A673 (cell line): Measurements from ENCODE around the gene RASL12. TPM values are rescaled to one million over a fixed set of nuclear protein-coding genes. Genes with fewer than 3 reads are reported as not detected.

ENCODE experiments used
- BruUV-seq: library from RNA; stranded (reverse); fragments of 400-500 nt; replicated peaks from 2 replicates; lab custom pipeline; 2021; lab: Mats Ljungman, UMichigan
- CTCF ChIA-PET: fragments of 300-600 bp; sonication (Branson Sonifier 250); formaldehyde crosslinking; loops from one replicate; lab custom pipeline; 2022; ENCODE audit warnings: antibody characterized with exemption; lab: Charles Lee
- POLR2A ChIA-PET: fragments of 300-600 bp; sonication (Branson Sonifier 250); formaldehyde crosslinking; loops from one replicate; lab custom pipeline; 2022; ENCODE audit warnings: antibody characterized with exemption; ENCODE audit not compliant: low non-redundant PET; lab: Charles Lee
- DNase-seq: peaks from one replicate; pipeline ENCODE4 v3.0.0-alpha.2; 2015; ENCODE audit warnings: low spot score
- H3K27ac ChIP-seq: fragments of 200-600 bp; sonication (generic); 2 replicates; pipeline ENCODE4 v1.5.1; 2016; ENCODE audit warnings: mixed run types, low read depth, mild to moderate bottlenecking, mixed read lengths, antibody characterized with exemption, low read length; ENCODE audit not compliant: poor library complexity, severe bottlenecking
- H3K27me3 ChIP-seq: fragments of 200-600 bp; sonication (generic); replicated peaks from 2 replicates; pipeline ENCODE4 v1.6.1; 2017; ENCODE audit warnings: mixed run types, low read depth, mild to moderate bottlenecking, mixed read lengths, antibody characterized with exemption, low read length; ENCODE audit not compliant: insufficient read depth, poor library complexity
- H3K36me3 ChIP-seq: fragments of 200-600 bp; sonication (generic); 2 replicates; pipeline ENCODE4 v1.6.1; 2016; ENCODE audit warnings: mixed run types, mild to moderate bottlenecking, mixed read lengths, antibody characterized with exemption, low read length; ENCODE audit not compliant: insufficient read depth, poor library complexity, severe bottlenecking
- H3K4me1 ChIP-seq: fragments of 200-600 bp; sonication (generic); 2 replicates; pipeline ENCODE4 v1.6.1; 2017; ENCODE audit warnings: mixed run types, mild to moderate bottlenecking, mixed read lengths, antibody characterized with exemption, low read length; ENCODE audit not compliant: insufficient read depth, poor library complexity, severe bottlenecking
- H3K4me3 ChIP-seq: fragments of 200-600 bp; sonication (generic); 2 replicates; pipeline ENCODE4 v1.5.1; 2016; ENCODE audit warnings: low read depth, mixed run types, mild to moderate bottlenecking, mixed read lengths, low read length; ENCODE audit not compliant: poor library complexity, severe bottlenecking
- H3K9me3 ChIP-seq: fragments of 200-600 bp; sonication (generic); 2 replicates; pipeline ENCODE4 v1.6.1; 2016; ENCODE audit warnings: mixed run types, low read depth, mild to moderate bottlenecking, mixed read lengths, antibody characterized with exemption, low read length; ENCODE audit not compliant: poor library complexity, severe bottlenecking
- EZH2 ChIP-seq: fragments of 200-600 bp; sonication (generic); IDR thresholded peaks from 2 replicates; pipeline ENCODE4 v1.6.1; 2017; ENCODE audit warnings: borderline replicate concordance, low read depth, mild to moderate bottlenecking, mixed read lengths, antibody characterized with exemption, low read length; ENCODE audit not compliant: poor library complexity, severe bottlenecking
- intact Hi-C: fragments of 100-400 bp; cut with micrococcal nuclease; formaldehyde crosslinking; loops from one replicate; pipeline ENCODE4 v1.10.0; 2022; ENCODE audit not compliant: unreplicated experiment
- total RNA-seq: library from RNA; stranded (reverse); gene quantifications from 2 replicates; pipeline ENCODE4 v1.2.3, GENCODE V29; 2021
- TF ChIP-seq, protein P1 (sequence below): fragments of 300-800, 200-600 bp; sonication (generic); conservative IDR thresholded peaks from 2 replicates; pipeline ENCODE4 v1.5.1; 2017; ENCODE audit warnings: low read depth, mild to moderate bottlenecking, antibody characterized with exemption, low read length, moderate library complexity, mixed read lengths

Gene RASL12
- total RNA-seq, 1 experiment from 2014 or later = 0.69 TPM

DNA sequence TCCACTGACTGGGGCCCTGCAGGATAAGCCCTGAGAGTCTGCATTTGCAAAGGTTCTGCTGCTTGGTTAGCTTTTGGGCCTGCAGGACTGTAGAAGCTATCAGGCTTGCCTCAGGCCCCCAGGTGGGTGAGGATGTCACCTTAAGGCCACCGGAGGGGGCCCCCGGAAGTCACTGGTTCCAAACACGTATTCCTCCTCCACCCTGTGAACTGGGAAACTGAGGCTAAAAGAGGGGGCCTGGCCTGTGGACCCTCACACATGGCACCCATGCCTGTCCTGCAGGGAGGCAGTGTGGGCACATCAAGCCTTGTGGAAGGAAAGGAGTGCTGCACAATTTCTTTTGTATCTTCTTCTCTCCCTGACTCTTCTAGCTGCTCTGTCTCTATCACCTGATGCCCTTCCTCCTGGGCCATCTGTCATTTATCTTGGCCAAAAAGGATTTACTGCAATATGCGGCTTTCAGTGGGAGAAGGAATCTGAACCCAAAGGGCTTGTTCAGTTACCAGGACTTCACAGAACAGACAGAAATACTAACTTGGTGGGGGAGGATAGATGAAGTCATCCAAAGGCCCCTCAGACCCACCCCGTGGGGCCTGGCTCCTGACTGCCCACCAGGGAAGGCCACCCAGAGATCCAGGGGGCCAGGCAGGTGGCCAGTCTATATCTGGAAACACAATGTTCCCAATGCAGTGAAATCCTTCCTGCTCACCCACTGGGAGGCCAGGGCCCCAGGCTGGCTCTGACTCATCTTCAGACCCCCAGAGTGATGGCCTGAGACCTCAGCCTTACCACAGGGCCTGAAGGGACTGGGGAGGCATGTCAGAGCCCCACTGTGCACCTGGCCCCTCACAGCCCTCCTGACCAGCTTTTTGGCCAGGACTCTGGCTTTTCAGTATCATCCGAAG, 28.9 kb upstream of the RASL12 start:
- no TSS peak for BruUV-seq
- CTCF ChIA-PET = no interaction called here
- Histone ChIP-seq H3K27me3 (no peaks in the 10 kb centered on the region), H3K4me1 (no peaks in the 10 kb centered on the region), H3K9me3 (no peaks in the 10 kb centered on the region), H3K27ac (no peak overlapping the region), H3K36me3 (peaks cover 5% of the 10 kb centered on the region), H3K4me3 (no peak overlapping the region)
- TF ChIP-seq, protein P1, sequence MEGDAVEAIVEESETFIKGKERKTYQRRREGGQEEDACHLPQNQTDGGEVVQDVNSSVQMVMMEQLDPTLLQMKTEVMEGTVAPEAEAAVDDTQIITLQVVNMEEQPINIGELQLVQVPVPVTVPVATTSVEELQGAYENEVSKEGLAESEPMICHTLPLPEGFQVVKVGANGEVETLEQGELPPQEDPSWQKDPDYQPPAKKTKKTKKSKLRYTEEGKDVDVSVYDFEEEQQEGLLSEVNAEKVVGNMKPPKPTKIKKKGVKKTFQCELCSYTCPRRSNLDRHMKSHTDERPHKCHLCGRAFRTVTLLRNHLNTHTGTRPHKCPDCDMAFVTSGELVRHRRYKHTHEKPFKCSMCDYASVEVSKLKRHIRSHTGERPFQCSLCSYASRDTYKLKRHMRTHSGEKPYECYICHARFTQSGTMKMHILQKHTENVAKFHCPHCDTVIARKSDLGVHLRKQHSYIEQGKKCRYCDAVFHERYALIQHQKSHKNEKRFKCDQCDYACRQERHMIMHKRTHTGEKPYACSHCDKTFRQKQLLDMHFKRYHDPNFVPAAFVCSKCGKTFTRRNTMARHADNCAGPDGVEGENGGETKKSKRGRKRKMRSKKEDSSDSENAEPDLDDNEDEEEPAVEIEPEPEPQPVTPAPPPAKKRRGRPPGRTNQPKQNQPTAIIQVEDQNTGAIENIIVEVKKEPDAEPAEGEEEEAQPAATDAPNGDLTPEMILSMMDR = no peak
- TF ChIP-seq EZH2 = no peak
- intact Hi-C loops = no loop called here
- POLR2A ChIA-PET = no interaction called here
- DNase-seq = no peak

DNA sequence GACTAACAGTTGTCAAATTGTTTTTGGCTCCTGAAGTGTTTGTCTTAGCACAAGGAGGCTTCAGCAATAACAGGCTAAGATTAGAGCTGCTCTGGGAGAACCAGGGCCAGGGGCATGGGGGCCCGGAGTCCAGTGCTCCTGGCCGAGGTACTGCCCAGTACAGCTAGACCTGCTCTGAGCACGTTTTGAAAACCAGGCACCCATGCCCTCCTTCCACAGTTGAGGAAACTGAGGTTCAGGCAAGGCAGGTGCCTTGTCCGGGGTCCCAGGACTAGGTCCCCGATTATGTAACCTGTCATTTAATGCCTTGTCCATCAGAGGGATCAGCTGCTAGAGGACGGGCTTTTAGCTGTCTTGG, 27.9 kb upstream of the RASL12 start:
- Histone ChIP-seq H3K9me3 (no peaks in the 10 kb centered on the region), H3K27me3 (no peaks in the 10 kb centered on the region), H3K36me3 (peaks cover 5% of the 10 kb centered on the region), H3K4me1 (no peaks in the 10 kb centered on the region), H3K27ac (no peak overlapping the region), H3K4me3 (no peak overlapping the region)
- intact Hi-C loops = no loop called here
- POLR2A ChIA-PET = no interaction called here
- TF ChIP-seq EZH2 = no peak
- TF ChIP-seq, protein P1 = no peak
- BruUV-seq = no TSS peak
- DNase-seq = no peak
- CTCF ChIA-PET = no interaction called here

DNA sequence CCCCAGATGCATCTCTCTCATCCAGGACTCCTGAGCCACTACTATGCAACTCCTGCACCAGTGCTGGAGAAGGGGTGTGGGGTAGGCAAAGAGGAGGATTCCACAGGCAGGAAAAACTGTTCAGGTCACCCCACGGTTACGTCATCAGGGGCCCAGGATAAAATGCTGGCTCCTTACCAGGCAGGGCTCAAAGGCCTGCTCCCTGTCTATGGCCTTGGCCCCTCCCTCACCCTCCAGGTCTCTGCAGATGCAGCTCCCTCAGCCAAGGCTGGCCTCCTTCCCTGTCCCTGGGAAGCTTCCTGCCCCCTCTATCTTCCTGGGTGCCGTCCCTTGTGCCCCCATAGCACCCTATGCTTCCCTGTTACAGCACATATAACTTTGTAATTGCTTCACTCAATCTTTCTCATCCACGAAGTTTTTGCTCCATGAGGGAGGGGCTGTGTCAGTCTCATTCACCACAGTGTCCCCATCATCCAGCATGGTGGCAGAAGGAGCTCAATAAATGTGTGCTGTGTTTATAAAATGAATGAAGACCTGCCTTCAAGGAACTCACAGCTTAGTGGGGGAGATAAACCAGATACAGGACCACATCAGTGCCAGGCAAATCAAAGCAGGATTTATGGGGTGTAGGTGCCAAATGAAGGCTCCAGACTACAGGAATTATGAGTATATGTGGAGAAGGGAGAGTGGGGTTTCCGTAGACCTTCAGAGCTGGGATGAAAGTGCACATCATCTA, 27.4 kb upstream of the RASL12 start:
- peaks cover 5% of the 10 kb centered on the region for H3K36me3 ChIP-seq
- H3K4me1 ChIP-seq = no peaks in the 10 kb centered on the region
- H3K27ac ChIP-seq = no peak overlapping the region
- intact Hi-C loops = no loop called here
- POLR2A ChIA-PET = no interaction called here
- no peaks in the 10 kb centered on the region for H3K9me3 ChIP-seq
- no peaks in the 10 kb centered on the region for H3K27me3 ChIP-seq
- no peak for DNase-seq
- CTCF ChIA-PET = no interaction called here
- H3K4me3 ChIP-seq = no peak overlapping the region
- TF ChIP-seq, protein P1 = no peak
- no peak for TF ChIP-seq EZH2
- BruUV-seq = no TSS peak
